Chondrocyte (in vitro differentiated cells): ENCODE results near the gene ZNF664. TPM values are rescaled to one million over a fixed set of nuclear protein-coding genes. Genes with fewer than 3 reads are reported as not detected.
A peak's percentile ranks its signal among the peaks of the same experiment; 100 is the strongest.

ENCODE experiments used
- DNase-seq: peaks from one replicate; pipeline ENCODE4 v3.0.0; 2021; ENCODE audit warnings: mixed read lengths, low spot score
- H3K27ac Mint-ChIP-seq: one replicate; pipeline ENCODE4 v1.8.0; 2021; ENCODE audit warnings: mild to moderate bottlenecking, moderate library complexity, mixed read lengths; ENCODE audit not compliant: unreplicated experiment
- H3K27me3 Mint-ChIP-seq: 2 replicates; pipeline ENCODE4 v1.8.0; 2021; ENCODE audit warnings: low read depth, mixed read lengths
- H3K36me3 Mint-ChIP-seq: 2 replicates; pipeline ENCODE4 v1.8.0; 2021; ENCODE audit warnings: low read depth, mixed read lengths
- H3K4me1 Mint-ChIP-seq: 2 replicates; pipeline ENCODE4 v1.8.0; 2021; ENCODE audit warnings: low read depth, mild to moderate bottlenecking, mixed read lengths
- H3K4me3 Mint-ChIP-seq: one replicate; pipeline ENCODE4 v1.8.0; 2021; ENCODE audit warnings: mild to moderate bottlenecking, moderate library complexity, mixed read lengths; ENCODE audit not compliant: unreplicated experiment
- H3K9me3 Mint-ChIP-seq: 2 replicates; pipeline ENCODE4 v1.8.0; 2021; ENCODE audit warnings: low read depth, mixed read lengths
- total RNA-seq: library from RNA; stranded (reverse); gene quantifications from 3 replicates; pipeline ENCODE4 v1.2.1, GENCODE V29; 2021
- TF ChIP-seq, protein P1 (sequence below): fragments of 200-600 bp; sonication (generic); IDR thresholded peaks from 2 replicates; pipeline ENCODE4 v1.5.0; 2021; ENCODE audit warnings: antibody characterized with exemption, mild to moderate bottlenecking, moderate library complexity

Gene ZNF664
- total RNA-seq, 1 donor from 2014 or later: 88.0 TPM

- Mint-ChIP-seq H3K4me1 (peaks cover 54% of the 10 kb centered on the region), H3K9me3 (no peaks in the 10 kb centered on the region), H3K4me3 (no peak overlapping the region), H3K36me3 (peaks cover 25% of the 10 kb centered on the region), H3K27me3 (no peaks in the 10 kb centered on the region), H3K27ac (no peak overlapping the region)
- DNase-seq: no peak
- TF ChIP-seq, protein P1, sequence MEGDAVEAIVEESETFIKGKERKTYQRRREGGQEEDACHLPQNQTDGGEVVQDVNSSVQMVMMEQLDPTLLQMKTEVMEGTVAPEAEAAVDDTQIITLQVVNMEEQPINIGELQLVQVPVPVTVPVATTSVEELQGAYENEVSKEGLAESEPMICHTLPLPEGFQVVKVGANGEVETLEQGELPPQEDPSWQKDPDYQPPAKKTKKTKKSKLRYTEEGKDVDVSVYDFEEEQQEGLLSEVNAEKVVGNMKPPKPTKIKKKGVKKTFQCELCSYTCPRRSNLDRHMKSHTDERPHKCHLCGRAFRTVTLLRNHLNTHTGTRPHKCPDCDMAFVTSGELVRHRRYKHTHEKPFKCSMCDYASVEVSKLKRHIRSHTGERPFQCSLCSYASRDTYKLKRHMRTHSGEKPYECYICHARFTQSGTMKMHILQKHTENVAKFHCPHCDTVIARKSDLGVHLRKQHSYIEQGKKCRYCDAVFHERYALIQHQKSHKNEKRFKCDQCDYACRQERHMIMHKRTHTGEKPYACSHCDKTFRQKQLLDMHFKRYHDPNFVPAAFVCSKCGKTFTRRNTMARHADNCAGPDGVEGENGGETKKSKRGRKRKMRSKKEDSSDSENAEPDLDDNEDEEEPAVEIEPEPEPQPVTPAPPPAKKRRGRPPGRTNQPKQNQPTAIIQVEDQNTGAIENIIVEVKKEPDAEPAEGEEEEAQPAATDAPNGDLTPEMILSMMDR: no peak
These were observed 19.3 kb downstream of the ZNF664 start for GRCh38 chr12:123992118-123992825.

- TF ChIP-seq, protein P1: no peak
- Mint-ChIP-seq H3K4me3 (no peak overlapping the region), H3K27ac (peak overlapping the region; percentile 25), H3K27me3 (no peaks in the 10 kb centered on the region), H3K36me3 (peaks cover 15% of the 10 kb centered on the region), H3K9me3 (no peaks in the 10 kb centered on the region), H3K4me1 (peaks cover 37% of the 10 kb centered on the region)
- DNase-seq: no peak
These were observed 22.2 kb downstream of the ZNF664 start for GRCh38 chr12:123995023-123995748.

GRCh38 chr12:123996581-123996980 is 23.6 kb downstream of the ZNF664 start:
- DNase-seq: no peak
- Mint-ChIP-seq H3K27me3 (no peaks in the 10 kb centered on the region), H3K9me3 (no peaks in the 10 kb centered on the region), H3K4me1 (peaks cover 28% of the 10 kb centered on the region), H3K36me3 (peaks cover 14% of the 10 kb centered on the region), H3K4me3 (no peak overlapping the region), H3K27ac (no peak overlapping the region)
- TF ChIP-seq, protein P1: no peak

DNA sequence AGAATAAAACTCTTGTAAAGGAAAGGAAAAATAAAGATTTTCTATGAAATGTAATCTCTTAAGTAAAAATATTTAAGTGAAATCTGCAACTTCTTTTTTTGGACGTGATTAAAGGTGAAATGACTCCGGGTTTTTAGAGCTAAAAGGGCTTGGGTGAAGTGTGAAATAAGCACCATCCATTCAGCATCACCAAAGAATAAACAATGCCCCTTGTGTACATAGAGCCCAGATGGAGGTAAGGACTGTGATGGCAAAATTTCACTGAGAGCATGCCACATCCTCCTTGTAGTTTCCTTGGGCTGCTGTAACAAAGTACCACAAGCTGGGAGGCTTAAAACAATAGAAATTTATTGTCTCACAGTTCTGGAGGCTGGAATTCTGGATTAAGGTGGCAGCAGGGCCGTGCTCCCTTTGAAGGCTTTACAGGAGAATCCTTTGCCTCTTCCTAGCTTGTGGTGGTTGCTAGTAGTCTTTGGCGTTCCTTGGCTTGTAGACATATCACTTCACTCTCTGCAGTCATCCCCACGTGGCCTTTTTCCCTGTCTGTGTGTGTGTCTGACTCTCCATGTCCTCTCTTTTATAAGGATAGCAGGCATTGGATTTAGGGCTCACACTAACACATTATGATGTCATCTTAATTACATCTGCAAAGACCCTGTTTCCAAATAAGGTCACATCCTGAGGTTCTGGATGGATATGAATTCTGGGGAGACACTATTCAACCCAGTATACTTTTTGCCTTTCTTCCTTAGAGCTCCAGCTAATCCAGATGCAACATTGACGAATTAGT is 24.2 kb downstream of the ZNF664 start:
- TF ChIP-seq, protein P1: no peak
- peaks cover 14% of the 10 kb centered on the region for H3K36me3 Mint-ChIP-seq
- no peak for DNase-seq
- no peak overlapping the region for H3K27ac Mint-ChIP-seq
- H3K9me3 Mint-ChIP-seq: no peaks in the 10 kb centered on the region
- H3K27me3 Mint-ChIP-seq: no peaks in the 10 kb centered on the region
- H3K4me3 Mint-ChIP-seq: no peak overlapping the region
- H3K4me1 Mint-ChIP-seq: peaks cover 28% of the 10 kb centered on the region

DNA sequence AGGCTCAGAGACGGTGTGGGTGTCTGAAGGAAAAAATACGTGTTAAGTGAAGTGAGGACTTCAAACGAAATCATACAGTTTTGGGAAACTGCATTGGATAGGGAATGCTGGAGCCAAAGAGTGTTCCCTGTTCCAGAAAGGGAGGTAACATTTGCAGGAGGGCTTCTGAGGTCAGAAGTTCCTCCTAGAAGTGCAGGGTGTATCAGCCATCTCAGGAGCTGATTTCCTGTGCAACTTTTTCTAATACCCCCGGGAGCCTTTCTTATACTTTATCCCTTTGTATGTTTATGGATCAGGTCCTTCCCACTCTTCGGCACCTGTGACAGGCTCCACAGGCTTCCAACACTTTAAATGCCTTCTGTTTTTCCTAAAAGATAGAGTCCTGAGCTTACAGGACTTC is 24.9 kb downstream of the ZNF664 start:
- Mint-ChIP-seq H3K9me3 (no peaks in the 10 kb centered on the region), H3K27ac (no peak overlapping the region), H3K36me3 (peaks cover 12% of the 10 kb centered on the region), H3K27me3 (no peaks in the 10 kb centered on the region), H3K4me1 (peaks cover 28% of the 10 kb centered on the region), H3K4me3 (no peak overlapping the region)
- DNase-seq: no peak
- TF ChIP-seq, protein P1: no peak
